ENCODE data around the gene PHACTR3.

PHACTR3 gene

GRCh38 chr20:59578436-59579403 lies 25.6 kb upstream of the PHACTR3 start:
- H2AFZ ChIP-seq (ENCODE audit: low read length): no peak overlapping the region
- no peaks in the 10 kb centered on the region for H3K4me1 ChIP-seq (ENCODE audit: insufficient read depth, low read length, severe bottlenecking)
- no peak overlapping the region for H3K4me2 ChIP-seq (ENCODE audit: low read length)
- no peaks in the 10 kb centered on the region for H3F3A ChIP-seq (ENCODE audit: insufficient read depth, low read length)
- H3K27me3 ChIP-seq (ENCODE audit: insufficient read depth, low read length): no peaks in the 10 kb centered on the region
- no peak for TF ChIP-seq CTCF (IDR thresholded peaks at IDR 0.05; ENCODE audit: low read length)
- no peak for TF ChIP-seq EZH2 (IDR thresholded peaks at IDR 0.05; ENCODE audit: borderline replicate concordance, low read length)
- H3K79me2 ChIP-seq (ENCODE audit: insufficient read depth, low read length): no peaks in the 10 kb centered on the region
- H3K36me3 ChIP-seq (ENCODE audit: insufficient read depth, low read length): no peaks in the 10 kb centered on the region
- no peak overlapping the region for H3K4me3 ChIP-seq (ENCODE audit: low read depth, low read length, poor library complexity, severe bottlenecking)
- H3K27ac ChIP-seq (ENCODE audit: low read depth, low read length, poor library complexity, severe bottlenecking): no peak overlapping the region
- H3K9me3 ChIP-seq (ENCODE audit: low read length): no peaks in the 10 kb centered on the region
- H4K20me1 ChIP-seq (ENCODE audit: insufficient read depth, low read length): no peaks in the 10 kb centered on the region
- no peak overlapping the region for H3K9ac ChIP-seq (ENCODE audit: low read length)
- H3K9me2 ChIP-seq (ENCODE audit: low read depth, low read length): no peaks in the 10 kb centered on the region

- Histone ChIP-seq H3K4me1 (ENCODE audit: insufficient read depth, low read length, severe bottlenecking) (no peaks in the 10 kb centered on the region), H3K9me2 (ENCODE audit: low read depth, low read length) (no peaks in the 10 kb centered on the region), H3K27ac (ENCODE audit: low read depth, low read length, poor library complexity, severe bottlenecking) (no peak overlapping the region), H3K9me3 (ENCODE audit: low read length) (no peaks in the 10 kb centered on the region), H3F3A (ENCODE audit: insufficient read depth, low read length) (no peaks in the 10 kb centered on the region), H3K4me3 (ENCODE audit: low read depth, low read length, poor library complexity, severe bottlenecking) (no peak overlapping the region), H2AFZ (ENCODE audit: low read length) (no peak overlapping the region), H3K36me3 (ENCODE audit: insufficient read depth, low read length) (no peaks in the 10 kb centered on the region), H3K27me3 (ENCODE audit: insufficient read depth, low read length) (no peaks in the 10 kb centered on the region), H3K4me2 (ENCODE audit: low read length) (no peak overlapping the region), H4K20me1 (ENCODE audit: insufficient read depth, low read length) (no peaks in the 10 kb centered on the region), H3K9ac (ENCODE audit: low read length) (no peak overlapping the region), H3K79me2 (ENCODE audit: insufficient read depth, low read length) (no peaks in the 10 kb centered on the region)
- TF ChIP-seq CTCF (IDR thresholded peaks at IDR 0.05; ENCODE audit: low read length) (no peak), EZH2 (IDR thresholded peaks at IDR 0.05; ENCODE audit: borderline replicate concordance, low read length) (no peak)
These were observed 24.8 kb upstream of the PHACTR3 start for GRCh38 chr20:59579404-59580145.

GRCh38 chr20:59580146-59580946 lies 24.0 kb upstream of the PHACTR3 start:
- H3K9me3 ChIP-seq (ENCODE audit: low read length): no peaks in the 10 kb centered on the region
- no peaks in the 10 kb centered on the region for H3K27me3 ChIP-seq (ENCODE audit: insufficient read depth, low read length)
- H3K36me3 ChIP-seq (ENCODE audit: insufficient read depth, low read length): no peaks in the 10 kb centered on the region
- no peaks in the 10 kb centered on the region for H3K4me1 ChIP-seq (ENCODE audit: insufficient read depth, low read length, severe bottlenecking)
- H2AFZ ChIP-seq (ENCODE audit: low read length): no peak overlapping the region
- no peak overlapping the region for H3K4me3 ChIP-seq (ENCODE audit: low read depth, low read length, poor library complexity, severe bottlenecking)
- no peaks in the 10 kb centered on the region for H3K9me2 ChIP-seq (ENCODE audit: low read depth, low read length)
- no peak overlapping the region for H3K4me2 ChIP-seq (ENCODE audit: low read length)
- no peaks in the 10 kb centered on the region for H3F3A ChIP-seq (ENCODE audit: insufficient read depth, low read length)
- no peaks in the 10 kb centered on the region for H4K20me1 ChIP-seq (ENCODE audit: insufficient read depth, low read length)
- no peaks in the 10 kb centered on the region for H3K79me2 ChIP-seq (ENCODE audit: insufficient read depth, low read length)
- no peak overlapping the region for H3K9ac ChIP-seq (ENCODE audit: low read length)
- H3K27ac ChIP-seq (ENCODE audit: low read depth, low read length, poor library complexity, severe bottlenecking): no peak overlapping the region
- TF ChIP-seq EZH2 (IDR thresholded peaks at IDR 0.05; ENCODE audit: borderline replicate concordance, low read length) (no peak), CTCF (IDR thresholded peaks at IDR 0.05; ENCODE audit: low read length) (no peak)

All from OCI-LY1 (cell line).